EH (cell line): Measurements from ENCODE around the gene PKNOX2.

Experiments
- DNase-seq: peaks from one replicate; pipeline ENCODE4 v3.0.0-alpha.2; 2015; ENCODE audit warnings: low read depth

PKNOX2 gene

DNA sequence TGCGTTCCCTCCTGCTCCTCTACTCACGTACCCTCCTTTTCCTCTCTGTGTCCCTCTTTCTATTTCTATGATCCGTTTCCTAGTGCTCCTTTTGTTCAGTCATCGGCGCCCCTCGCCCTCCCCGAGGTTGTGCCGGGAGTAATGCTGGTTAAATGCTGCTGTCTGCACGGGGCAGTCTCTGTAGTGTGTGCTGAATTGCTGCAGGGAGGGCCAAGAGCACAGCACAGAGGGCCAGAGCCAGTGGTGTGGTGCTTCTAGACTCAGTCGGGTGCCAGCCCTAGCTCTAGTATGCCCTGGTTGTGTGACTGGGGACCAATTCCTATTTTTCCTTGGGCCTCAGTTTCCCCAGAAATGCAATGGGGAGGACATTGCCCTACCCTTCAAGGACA is 98.3 kb downstream of the PKNOX2 start:
- DNase-seq = no peak

DNA sequence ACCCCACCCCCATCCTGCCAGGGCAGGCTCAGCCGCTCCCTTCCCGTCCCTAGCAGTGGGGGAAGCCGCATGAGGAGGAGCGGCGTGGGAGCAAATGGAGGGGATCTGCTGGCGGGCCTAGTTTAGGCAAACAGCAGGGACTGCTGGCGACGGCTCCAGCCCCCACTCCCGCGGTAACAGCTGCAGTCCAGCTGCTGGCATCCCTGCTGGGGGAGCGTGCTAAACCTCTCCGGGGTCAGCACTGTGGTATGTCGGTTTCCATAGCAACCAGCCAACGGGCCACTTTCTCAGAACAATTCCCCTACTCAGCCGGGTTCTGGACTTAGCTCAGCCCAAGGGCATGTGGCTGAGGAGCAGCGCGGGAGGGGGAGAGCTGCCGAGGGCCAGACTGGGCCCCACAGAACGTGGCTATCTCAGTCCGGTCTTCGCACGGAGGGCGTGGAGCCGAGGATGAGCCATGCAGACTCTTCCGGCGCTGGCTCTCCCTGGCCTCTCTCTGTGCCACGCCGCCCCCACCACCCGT is 98.8 kb downstream of the PKNOX2 start:
- DNase-seq = peak; percentile 99

- no peak for DNase-seq
Measured at GRCh38 chr11:125264100-125265022, 99.8 kb downstream of the PKNOX2 start.

DNA sequence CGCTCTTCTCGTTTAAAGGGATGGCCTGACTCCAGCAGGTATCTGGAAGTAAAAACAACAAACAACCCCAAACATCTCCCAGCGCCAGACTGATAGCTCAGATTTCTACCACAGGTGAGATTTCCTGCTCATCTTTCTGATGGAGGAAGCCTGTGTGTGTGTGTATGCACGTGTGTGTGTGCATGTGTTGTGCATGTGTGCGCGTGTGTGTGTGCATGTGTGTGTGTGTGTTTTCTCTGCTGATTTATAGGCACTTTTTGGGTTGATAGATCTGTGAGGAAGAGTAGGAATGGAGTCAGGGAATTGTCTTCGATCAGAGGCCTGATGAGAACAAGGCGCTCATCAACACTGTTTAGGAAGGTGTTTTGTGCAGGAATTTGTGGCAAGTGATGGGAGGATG is 103.0 kb downstream of the PKNOX2 start:
- DNase-seq = no peak

DNA sequence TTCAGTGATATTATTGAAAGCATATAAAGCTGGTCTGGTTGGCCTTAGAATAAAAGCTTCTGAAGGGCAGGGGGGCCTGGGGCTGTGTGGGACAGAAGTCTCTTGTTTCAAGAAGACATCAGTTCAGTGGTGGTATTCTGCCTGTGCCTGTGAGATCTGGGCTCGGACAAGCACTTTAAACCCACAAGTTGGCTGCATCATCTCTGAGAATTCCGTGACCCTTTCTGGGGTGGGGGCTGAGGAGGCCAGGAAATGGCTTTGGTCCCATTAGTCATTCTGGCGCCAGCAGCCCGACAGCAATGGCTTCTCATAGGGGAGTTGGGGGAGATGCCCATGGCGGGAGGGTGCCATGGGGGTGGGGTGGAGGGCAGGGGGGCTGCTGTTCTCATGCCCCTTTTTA is 104.1 kb downstream of the PKNOX2 start:
- DNase-seq = no peak

DNA sequence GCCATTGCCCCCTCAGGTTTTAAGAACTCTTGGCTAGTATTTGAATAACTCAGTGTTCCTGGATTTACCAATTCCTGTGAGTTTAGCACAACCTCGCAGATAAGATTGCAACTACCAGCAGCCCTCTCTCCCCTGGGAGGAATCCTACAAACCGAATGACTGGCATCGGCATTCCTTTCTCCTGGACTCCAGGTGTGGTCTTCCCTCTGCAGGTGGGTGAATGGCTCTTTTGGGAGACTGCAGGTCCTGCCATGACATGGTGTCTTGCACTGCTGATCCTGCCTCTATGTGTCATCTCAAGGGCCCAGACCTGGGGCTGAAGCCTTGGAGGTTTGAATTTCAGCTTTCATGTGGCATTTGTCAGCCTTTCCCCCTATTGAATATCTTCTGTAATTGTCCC is 105.6 kb downstream of the PKNOX2 start:
- no peak for DNase-seq

GRCh38 chr11:125270711-125271110 is 106.2 kb downstream of the PKNOX2 start:
- DNase-seq = peak; percentile 30

- DNase-seq = no peak
Measured at GRCh38 chr11:125271483-125272091, 107.0 kb downstream of the PKNOX2 start.

GRCh38 chr11:125272092-125272491 is 107.5 kb downstream of the PKNOX2 start:
- DNase-seq = peak; percentile 25

- DNase-seq = no peak
Measured at GRCh38 chr11:125272821-125273220, 108.3 kb downstream of the PKNOX2 start.

DNA sequence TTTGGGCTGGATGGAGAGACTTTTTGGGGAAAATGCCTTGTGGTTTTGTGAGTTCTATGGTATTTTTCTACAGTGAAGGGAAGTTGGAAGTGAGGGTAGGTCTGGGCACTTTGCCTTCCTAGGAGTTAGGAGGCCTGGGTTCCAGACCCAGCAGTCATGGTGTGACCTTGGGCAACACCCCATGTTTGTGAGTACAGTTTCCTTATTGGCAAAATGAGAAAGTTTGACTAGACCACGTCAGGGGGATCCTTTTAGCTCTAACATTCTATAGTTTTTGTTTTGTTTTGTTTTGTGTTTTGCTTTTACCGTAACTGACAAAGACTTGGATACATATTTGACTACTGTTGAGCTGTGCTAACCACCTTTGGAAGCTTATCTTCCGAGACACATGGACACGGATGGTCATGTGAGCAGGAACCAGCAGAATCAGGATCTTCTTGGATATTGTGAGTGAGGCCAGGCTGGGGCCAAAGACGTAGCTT is 109.0 kb downstream of the PKNOX2 start:
- no peak for DNase-seq

GRCh38 chr11:125274309-125274708 is 109.8 kb downstream of the PKNOX2 start:
- DNase-seq = no peak

DNA sequence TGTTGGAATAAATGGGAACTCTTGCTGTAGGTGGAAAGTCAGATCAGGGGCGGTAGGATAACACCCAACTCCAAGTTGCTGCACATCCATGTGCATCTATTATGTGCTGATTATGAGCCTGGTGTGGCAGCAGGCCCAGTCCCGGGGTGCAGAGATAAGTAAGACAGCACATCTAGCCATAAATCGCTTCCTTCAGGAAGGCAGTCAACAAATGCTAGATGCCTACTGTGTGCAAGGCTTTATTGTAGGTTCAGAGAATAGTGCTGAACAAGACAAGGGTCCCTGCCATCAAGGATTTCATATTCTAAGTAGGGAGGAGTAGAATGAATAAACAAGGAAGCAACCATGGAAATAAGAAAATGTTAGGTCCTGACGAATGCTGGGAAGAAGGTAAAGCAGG is 110.2 kb downstream of the PKNOX2 start:
- DNase-seq = no peak

GRCh38 chr11:125275905-125276618 is 111.5 kb downstream of the PKNOX2 start:
- DNase-seq = peak; percentile 20

- no peak for DNase-seq
Measured at GRCh38 chr11:125276619-125276976, 112.0 kb downstream of the PKNOX2 start.

GRCh38 chr11:125279676-125280418 is 115.3 kb downstream of the PKNOX2 start:
- DNase-seq = no peak

DNA sequence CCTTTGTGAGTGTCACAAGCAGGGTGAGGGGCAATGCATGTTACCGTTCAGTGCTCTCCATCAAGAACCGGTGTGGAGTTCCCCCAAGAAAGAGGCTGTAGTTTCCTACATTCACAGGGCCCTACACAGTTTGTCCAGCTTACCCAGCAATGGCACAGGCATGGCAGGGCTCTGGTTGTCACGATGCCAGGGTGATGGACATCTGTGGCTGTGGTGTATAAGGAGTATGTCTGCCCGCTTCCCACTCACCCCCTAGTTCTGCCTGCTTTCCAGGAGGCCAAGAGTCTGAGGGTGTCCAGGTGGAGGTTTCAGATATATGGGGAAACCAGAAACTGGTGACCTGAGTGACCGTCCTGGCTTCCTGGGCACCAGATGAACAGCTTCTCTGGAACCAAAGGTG is 116.1 kb downstream of the PKNOX2 start:
- DNase-seq = no peak

DNA sequence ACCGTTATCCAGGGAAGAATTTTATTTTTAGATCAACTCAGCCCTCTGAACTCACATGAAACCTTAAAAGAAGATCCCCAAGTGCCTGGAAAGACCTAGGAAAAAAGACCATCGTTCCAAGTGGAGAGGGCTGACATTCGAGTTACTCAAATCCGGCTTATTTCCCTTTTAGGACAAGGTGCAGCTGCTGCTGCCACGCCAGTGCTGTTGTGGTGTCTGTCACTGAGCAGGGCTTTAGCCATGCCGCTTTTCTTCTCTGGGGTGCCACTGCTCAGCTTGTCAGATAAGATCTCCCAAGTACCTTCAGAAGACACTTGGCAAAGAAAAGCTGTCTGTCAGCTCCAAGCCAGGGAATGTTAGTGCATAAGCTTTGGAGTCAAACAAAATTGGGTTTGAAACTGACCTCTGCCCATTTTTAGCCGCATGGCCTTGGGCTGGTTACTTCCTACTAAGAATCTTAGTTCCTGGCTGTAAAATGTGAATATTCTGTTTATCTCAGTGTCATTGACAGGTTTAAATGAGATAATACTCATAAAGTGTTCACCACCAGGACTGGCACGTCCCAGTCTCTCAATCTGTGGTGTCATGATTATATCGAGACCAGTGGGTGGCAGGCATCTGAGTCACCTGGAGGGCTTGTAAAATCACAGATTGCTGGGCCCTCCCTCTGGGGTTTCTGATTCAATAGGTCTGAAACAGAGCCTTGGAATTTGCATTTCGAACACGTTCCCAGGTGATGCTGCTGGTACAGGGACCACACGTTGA is 117.5 kb downstream of the PKNOX2 start:
- no peak for DNase-seq

GRCh38 chr11:125282596-125282914 is 118.0 kb downstream of the PKNOX2 start:
- DNase-seq = no peak

DNA sequence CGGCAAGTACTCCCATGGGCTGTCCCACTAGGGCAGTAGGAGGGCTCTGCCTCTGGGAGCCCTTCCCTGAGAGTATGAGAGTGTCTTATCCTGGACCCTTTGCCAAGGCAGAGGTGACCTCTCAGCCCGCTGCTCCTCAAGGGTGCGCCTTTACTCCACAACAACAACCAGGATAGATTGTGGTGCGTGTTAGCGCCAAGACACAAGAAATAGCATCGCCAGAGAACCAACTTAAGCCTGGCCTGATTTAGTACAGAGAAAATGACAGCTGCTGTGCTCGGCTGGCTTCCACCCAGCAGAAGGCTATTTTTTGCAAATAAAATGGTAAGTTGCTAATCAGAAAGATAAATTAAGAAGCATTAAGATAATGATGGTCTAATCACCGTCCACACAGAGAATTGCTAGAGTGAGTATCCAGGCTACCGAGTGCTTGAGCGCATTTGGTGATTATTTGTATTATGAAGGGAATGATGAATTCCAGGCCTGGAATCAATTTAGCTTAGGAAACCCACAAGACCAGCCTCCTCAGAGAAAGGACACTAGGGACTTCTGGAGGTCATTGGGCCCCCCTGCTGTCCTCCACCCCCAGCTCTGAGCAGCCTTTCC is 119.8 kb downstream of the PKNOX2 start:
- DNase-seq = no peak

GRCh38 chr11:125285844-125286243 is 121.3 kb downstream of the PKNOX2 start:
- no peak for DNase-seq
